NCI-H2196 (cell line): ENCODE data around the gene CYRIA.

Source experiments
- DNase-seq: peaks from one replicate; lab custom pipeline; 2025; ENCODE audit not compliant: unreplicated experiment; lab: John Stamatoyannopoulos, UW

Gene CYRIA

DNA sequence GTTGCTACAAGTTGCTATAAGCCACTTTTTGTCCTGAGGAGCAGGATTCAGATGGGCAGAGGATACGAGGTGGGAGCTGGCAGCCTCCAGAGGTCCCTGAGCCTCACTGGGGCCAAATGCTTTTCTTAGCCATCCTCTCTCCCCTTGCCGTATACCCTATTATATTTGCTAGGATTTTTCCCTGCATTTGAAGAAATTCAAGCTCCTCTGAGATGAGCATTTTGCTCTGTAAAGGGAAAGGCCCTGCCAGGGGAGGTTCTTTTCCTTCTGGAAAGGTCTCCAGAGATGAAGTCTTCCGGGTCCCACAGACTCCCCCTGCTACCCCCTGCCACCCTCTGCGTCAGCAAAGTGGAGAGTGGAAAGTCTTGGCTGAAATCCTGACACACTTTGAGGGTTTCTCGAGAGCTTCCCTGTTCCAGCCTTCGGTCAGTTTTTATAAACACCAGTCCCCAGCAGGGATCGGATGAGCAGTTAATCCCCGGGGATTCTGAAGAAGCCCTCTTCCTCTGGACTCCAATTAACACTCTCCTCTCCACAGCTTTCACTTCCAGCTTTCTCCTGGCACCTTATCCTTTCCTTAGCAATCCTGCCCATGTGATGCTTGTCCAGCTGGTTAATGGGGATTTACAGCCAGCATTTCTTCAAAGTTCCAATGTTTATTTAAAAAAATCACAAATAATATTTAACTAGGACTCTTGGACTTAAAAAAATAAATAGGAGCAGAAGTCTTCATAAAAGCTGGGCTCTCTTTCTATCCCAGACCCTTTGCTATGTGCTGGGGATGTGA is 13.1 kb downstream of the CYRIA start:
- DNase-seq: no peak

DNA sequence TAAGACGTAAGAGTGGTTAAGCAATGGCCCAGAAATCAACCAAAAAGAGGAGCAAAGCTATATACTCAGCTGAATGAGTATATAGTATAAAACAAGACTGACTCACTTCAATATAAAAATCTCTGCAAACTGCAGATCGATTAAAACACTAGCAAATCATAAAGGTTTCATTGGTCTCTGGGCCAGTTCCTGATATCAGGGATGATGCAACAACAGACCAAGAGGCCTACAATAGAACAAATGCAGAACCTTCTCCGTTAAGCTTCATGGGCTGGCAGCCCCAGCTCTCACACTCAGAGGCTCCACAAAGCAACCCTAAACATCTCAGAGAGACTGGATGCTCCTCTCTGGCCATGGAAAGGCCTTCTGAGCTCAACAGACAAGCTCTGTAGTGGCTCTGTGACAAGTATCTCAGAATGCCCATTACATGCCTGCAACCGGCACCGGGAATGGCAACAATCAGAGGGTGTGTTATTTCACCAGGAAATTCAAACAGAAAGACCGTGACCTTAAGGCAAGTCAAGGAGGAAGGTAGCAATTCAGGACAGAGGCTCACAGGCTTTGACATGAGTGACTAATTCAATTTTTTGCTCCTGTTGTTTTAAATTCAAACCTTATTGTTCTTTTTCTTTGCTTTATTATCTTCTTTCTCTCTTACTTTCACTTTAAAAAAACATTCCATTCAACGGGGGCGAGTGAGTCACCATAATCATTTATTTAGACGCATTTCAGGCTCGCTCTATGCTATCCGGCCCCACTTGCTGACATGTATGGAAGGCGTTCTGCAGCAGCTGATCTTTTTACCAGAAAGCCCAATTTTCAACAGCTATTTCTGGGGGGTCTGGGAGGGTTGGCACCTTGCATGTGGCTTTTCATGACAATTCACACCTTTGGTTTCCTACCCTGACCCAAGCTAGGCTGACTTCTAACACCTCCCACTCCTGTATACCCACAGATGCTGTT is 15.1 kb downstream of the CYRIA start:
- DNase-seq: no peak

DNA sequence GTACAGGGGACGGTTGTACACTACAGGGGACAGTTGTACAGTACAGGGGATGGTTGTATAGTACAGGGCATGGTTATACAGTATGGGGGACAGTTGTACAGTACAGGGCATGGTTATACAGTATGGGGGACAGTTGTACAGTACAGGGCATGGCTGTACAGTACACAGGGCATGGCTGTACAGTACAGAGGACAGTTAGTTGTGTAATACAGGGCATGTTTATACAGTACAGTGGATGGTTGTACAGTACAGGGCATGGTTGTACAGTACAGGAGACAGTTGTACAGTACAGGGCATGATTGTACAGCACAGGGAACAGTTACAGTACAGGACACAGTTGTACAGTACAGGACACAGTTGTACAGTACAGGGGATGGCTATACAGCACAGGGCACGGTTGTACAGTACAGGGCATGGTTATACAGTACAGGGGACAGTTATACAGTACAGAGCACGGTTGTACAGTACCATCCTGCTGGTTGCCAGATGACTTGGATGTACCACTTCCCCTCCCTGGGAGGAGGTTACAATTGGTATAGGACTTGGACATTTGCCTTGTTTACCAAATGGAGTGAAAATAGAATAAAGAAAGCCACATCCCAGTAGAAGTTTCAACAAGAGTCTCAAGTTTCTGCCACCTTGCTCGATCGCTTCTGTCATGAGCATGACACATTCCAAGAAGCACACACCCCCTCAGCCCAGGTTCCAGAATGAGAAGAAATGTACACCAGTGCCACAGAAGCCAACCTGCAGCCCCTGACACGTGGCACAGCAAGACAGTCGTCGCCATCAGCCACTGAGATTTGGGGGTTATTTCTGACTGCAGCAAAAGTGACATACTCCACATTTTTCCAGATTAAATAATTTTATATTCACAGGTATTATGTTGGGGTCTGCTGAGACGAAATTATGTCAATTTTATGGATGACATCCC is 16.0 kb downstream of the CYRIA start:
- no peak for DNase-seq

DNA sequence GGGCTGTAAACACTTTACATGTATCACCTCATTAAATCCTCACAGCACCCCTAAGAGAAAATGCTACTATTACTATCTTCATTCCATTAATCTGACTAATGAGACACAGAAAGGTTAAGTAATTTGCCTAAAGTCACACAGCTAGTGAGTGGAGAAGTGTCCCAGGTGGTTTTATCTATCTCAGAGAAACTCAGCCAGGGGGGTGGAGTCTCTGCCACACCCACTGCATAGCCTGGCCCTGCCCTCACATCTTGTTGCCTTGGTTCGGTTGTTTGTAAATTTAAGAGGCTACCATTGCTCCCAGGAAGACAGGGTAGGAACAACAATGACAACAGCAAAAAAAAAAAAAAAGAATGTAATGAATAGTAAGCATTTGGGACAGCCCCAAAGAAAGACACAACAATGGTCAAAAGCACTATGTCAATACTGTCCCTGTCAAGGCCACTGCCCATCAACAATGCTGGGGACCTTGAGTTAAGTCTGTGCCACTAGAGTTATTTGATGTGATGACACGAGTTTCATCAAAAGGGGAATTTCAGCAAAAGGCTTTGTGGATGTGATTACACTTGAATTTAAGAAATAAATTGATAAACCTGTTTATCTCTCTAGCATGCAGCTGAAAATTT is 17.5 kb downstream of the CYRIA start:
- no peak for DNase-seq

DNA sequence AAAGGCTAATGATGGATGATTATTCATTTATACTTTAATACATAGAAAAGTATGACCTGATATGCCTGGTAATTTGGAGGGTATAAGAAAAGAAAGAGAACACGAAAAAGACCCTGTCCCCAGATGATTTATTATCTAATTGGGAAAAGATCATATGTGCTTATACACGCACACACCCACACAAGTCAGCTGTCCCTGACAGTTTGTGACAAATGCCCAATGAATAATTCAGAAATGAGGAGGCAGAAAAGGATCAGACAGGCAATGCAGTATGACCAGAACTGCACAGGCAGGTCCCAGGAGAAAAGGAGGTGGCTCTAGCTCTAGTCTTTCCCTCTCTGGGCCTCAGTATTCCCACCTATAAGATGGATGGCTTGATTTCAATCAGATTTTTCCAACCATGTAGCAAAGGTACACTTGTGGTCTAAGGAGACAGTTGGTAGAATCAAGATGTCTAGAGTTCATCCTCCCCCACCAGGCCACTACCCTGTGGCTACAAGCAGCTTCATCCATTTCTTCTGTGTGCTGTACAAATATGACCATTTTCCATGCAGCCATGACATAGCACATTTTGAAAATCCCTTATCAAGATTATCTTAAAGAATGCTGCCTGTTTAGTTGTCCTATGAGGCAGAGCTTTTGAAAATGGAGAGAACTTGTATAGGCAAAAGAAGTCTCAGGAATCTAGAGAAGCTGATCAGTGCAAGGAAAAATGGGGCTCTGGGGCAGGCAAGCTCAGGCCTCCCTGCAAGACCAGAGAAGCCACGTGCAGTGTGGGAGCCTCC is 19.7 kb downstream of the CYRIA start:
- no peak for DNase-seq

DNA sequence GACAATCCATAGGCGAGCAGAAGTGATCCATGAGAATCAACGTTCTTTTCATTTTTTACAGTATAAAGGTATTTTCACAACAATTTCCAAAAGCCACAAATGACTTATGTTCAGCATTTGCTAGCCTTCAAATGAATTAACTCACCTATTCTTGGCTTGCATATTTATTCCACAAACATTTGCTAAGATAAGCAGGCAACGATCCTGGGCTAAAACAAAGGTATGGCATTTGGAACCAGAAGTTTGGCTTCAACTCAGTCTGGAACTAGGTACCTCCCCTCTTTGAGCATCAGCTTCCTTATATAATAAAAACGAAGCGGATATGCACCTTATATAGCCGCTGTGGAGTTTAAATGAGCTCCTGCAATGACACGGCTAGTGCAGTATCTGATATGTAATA is 20.5 kb downstream of the CYRIA start:
- DNase-seq: no peak

DNA sequence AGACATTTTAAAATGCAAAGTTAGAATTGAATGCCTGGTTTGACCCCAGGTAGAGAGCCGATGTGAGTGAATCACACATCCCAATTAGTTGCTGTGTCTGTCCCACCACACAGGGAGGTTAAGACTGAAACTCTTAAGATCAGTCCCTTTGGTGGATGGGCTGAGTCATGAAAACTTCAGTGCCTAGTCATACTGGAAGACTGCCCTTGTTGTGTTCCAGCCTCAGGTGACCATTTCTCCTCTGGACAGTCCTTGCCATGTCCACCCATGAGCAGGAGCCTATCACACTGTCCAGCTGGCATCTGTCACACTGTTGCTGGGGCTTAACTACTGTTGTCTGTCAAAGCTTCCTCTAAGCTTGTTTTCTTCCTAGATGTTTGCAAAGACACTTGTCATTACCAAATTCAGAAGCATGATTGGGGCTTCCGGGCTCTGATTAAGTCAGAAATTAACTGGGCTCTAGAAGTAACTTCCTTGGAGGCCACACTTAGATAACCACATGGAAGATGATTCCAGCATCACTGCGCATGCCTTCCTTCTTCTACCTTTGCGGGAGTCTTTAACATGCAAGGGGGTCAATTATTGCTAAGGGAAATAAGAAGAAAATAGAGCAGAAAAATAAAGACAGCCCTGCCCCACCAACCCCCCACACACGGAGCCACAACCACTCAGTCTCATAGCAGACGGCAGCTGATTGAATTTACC is 21.3 kb downstream of the CYRIA start:
- no peak for DNase-seq

DNA sequence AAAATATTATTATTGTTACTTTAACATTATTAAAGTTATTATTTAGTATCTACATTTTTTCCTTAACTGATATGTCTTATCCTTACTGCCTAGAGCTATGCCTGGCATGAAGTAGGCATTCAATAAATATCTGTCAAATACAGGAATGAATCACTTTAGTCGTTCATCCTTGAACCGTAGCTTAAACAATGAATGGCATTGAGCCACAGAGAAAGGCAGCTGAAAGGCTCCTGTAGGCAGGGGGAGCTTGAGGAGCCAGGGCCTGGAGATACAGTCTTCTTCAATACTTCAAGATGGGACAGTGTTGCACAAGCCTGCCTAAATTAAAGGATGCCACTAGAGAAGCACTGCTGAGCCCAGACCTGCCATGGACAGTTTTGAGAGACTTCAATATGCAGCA is 22.5 kb downstream of the CYRIA start:
- no peak for DNase-seq

DNA sequence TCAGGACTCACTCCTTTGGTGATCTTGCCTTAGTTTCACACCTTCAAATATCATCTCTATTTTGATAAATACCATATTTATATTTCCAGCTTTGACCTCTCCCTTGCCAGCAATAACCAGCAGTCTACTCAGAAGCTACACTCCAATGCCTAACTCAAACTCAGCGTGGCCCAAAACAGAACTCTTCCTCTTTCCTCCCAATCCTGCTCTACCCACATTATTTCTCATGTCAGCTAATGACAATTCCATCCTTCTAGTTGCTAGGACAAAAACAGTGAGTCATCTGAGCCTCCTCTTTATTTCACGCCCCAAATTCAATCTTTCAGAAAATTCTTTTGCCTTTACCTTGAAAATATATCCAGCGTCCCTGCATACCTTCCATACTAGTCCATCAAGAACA is 23.5 kb downstream of the CYRIA start:
- no peak for DNase-seq

DNA sequence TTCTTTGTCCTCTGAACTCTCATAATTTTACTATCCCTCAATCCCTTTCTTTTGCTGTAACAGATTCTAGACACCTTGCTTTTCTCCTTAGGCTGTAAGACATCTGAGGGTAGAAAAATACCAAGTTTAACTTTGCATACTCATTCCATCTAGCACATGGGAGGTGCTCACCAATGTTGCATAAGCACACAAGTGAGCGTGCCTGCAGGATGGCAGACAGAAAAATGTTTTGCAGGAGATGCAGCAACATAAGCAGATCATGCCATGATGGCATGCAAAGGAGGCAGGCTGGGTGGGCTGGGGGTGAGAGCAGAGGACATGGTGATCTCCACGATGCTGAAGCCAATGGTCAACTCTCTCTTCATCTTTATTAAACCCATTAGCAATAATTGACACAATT is 24.1 kb downstream of the CYRIA start:
- no peak for DNase-seq

DNA sequence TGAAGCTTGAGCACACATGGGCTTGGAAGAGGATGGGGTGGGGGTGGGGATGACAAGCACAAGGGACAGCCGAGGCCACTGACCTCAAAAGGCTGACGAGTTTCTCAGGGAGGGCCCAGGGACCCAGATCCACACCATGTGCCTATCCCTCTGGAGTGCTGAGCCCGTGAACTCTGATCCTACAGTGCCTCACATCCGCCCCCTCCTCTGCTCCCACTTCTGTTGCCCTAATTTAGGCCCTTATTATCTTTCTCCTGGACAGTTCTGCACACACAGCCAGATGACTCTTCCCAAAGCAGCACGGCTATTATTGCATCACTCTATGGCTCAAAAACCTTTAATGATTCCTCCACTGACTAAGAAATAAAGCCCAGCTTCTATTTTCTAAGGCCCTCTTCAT is 24.8 kb downstream of the CYRIA start:
- no peak for DNase-seq

DNA sequence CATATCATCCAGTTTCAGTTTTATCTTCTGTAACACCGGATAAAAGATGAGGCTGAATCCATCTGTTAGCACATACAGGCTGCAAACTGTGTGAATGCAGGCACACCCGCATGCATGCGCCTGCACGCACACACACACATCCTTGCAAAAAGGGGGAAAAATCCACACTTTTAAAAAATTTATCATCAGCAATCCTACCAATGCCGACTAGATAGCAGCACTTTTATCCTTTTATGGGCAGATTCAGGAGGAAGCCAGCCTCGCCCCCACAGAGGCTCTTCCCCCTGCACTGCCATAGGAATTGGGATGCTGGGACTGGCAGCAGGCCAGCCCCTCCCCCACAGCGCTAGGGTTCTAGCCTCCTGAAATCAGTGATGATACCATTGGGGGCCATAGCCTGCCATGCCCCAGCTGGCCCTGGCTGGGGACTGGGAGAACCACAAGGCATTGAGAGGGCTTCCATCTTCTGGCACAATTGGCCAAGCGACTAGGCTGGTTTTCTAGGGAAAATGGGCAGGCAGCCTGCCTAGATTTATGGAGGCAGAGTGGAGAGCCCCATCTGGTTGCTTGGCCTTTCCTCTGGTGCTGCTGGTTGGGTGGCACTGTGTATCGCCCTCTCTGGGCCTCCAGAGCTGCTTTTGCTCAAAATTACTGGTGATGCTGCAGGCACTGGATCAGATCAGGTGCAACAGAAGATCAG is 25.5 kb downstream of the CYRIA start:
- no peak for DNase-seq

DNA sequence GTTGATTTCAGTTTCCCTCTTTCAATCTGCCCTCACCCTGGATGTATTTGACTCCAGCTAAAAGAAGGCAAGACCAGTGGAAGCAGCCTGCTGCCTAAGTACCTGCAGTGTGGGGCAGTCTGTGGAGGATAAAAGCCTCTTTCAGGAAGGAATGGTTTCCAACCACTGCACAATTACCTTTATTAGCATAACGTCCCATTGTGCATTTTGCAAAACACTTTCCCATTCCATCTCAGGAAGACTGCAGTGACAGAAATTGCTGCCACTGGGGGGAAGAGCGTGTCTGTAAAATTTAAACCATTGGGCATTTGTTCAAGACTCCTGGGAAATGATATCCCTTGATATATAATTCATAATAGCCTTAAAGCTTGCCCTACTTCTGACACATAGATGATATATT is 26.2 kb downstream of the CYRIA start:
- DNase-seq: no peak

DNA sequence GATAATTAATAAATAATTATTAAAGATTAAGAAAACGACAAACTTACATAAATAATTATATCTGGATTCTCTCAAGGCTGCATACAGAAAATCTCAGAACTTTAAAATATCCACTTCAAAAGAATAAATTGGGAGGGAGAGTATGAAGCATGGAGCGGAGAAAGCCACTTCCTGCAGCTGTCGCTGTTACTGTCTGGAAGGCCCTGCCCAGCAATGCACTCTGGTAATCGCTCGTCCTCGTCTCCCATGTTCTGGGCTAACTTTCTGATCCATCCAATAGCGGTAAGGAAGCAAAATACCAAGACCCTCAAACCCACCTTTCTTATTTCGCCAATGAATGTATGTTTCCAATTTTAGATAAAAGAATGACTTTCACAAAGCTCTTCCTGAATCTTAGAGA is 26.7 kb downstream of the CYRIA start:
- no peak for DNase-seq

DNA sequence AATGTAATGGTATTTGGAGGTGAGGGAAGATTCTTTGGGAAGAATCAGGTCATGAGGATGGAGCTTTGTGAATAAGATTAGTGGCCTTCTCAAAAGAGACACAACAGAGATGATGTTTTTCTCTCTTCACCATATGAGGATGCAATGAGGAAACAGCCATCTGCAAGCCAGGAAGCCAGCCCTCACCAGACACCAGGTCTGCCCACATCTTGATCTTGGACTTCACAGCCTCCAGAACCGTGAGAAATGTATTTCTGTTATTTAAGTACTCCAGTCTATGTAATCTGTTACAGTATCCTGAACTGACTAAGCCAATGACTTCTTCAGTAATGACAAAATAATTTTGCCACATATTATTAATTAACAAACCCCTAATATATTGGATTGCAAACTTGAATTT is 28.3 kb downstream of the CYRIA start:
- no peak for DNase-seq

DNA sequence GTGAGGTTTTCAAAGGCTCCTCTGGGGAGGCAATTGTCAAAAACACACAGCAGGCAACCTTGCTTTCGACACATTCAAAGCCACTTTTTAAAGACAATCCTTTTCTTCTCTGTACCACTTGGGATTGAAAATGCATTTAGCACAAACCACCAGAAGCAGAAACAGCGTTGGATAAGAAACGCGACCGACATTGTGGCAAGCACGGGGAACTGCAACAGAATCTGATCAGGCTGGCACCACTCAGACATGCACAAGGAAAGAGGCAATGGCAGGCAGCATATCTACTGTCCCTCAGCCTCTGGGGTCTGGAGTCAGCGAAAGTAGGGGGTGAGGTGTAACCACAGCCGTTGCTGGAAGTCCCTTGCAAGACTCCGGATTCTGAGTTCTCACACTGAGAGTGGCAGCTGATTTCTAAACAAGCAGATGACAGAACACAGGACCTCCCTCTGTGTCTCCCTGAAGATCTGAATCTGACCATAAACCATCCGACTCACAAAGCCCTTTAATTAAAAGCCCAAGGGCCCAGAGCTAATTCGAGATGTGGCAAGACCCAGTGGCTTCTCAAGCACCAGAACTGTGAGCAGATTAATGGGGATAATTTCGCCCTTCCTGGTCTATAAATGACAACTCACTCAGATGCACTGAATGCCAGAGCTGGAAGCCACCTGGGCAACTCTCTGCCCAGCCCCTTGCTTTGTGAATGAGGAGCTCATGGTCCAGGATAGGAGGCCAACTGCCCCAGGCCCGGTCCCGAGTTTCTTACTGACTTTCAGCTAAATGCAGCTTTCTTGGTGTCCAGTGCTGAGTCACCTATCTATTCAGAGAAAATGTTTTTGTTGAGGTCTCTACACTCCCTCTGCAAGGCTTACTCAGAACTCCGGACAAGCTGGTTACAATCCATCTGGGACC is 29.6 kb downstream of the CYRIA start:
- no peak for DNase-seq

DNA sequence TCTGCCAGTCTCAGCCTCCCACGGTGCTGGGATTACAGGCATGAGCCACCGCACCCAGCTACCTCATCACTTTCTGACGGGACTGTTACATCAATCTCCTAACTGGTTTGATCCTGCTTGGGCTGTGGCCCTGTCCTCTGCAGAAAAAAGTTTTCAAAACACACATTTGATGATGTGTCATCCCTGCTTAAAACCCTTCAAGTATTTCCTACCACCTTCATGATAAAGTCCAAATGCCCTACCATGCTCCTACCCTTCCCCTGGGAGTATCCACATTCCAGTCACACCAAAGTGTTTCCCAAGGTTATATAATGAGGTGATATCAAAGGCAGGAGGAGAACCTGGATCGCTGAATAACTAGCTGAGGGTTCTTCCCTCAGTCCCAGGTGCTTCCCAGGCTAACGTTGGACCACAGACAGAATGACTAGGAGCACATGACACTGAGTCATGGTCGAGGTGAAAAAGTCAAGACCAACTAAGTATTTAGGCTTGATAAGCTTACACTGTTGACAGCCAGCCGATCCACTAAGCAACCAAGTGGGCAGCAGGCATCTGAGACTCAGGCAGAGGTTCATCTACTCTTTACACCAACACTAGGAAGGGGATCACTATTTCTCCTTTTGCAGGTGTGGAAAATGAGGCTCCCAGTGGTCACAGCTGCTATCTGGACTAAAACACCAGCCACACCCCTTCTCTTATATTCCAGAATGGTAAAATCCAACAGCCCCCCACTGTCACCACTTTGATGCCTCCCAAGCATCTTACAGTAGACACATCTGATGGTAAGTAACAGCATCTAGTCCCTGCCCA is 31.8 kb downstream of the CYRIA start:
- DNase-seq: no peak
